GM18517 (cell line): ENCODE data around the gene ADGRL2.

Experiments used
- ATAC-seq: cut with Tn5 transposase; IDR thresholded peaks from one replicate; pipeline ENCODE4 v1.9.1; 2021; ENCODE audit warnings: mild to moderate bottlenecking, moderate library complexity; ENCODE audit not compliant: unreplicated experiment

Gene ADGRL2

GRCh38 chr1:81899214-81899821 lies 98.6 kb downstream of the ADGRL2 start:
- ATAC-seq, result no peak

DNA sequence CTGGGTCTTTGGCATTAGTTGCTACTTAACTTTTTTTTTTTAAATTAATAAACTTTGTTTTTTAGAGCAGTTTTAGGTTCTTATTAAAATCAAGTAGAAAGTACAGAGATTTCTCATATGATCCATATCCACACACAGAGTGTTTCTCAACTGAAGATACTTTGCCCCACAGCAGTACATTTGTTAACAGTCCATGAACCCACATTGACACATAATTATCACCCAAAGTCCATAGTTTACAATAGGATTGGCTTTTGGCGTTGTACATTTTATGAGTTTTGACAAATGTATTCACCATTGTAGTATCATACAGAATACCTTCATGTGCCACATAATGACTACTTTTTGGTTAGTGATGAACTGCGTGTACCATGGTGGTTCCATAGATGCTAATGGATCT lies 106.8 kb downstream of the ADGRL2 start:
- ATAC-seq, result no peak

GRCh38 chr1:81912383-81912782 lies 111.6 kb downstream of the ADGRL2 start:
- no peak for ATAC-seq

DNA sequence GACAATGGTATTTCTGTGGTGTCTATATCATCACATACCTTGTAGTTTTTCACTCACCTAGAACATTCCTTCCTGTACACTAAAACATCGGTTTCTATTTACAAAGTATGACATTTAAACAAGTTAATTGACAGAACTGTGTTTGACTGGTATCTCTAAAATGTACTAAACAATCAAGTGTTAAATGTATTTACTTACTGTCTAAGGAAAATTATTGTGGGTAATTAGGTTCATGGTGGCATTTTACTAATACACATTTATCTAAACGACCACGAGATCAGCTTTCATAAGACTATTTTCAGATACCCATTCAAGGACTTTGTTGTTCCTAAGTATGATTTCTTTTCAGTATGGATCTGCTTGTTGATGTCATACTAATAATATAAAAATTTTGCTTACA lies 115.2 kb downstream of the ADGRL2 start:
- ATAC-seq, result no peak

- no peak for ATAC-seq
Observed at GRCh38 chr1:81920245-81920740, 119.6 kb downstream of the ADGRL2 start.

DNA sequence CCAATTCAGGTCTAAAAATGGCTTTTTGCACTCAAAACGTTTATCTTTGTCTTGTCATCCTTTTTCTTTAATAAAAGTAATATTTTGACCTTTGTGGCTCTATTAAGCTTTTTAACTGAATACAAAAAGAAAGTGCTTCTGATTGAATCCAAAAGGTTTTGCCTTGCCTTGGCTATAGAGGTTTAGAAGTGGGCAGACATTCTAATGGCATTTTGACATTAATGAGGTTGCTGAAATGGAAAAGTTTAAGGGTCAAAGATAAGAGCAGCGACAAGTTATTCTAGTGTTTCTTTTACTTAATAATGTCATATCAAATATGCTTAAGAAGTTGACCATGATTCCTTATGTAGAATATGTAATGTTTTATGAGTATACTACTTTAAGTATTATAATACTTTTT lies 120.2 kb downstream of the ADGRL2 start:
- ATAC-seq, result no peak

DNA sequence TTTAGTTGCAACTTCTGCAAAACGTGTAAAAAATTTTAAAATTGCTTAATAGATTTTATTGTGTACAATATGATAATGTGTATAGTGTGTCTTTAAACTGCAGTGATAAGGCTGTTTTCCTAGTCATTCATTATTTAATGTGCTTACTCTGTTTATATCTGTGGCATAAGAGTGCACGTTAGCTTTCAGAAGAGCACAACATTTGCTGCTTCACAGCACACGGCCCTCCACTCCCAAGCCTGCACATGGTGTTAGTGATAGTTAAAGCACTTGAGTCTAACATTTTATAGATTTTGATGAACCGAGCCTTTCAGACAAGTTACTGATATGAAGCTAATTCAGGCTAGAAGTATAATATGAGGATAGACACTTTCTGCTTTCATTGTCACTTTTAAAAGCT lies 120.6 kb downstream of the ADGRL2 start:
- no peak for ATAC-seq

GRCh38 chr1:81921851-81922462 lies 121.2 kb downstream of the ADGRL2 start:
- ATAC-seq, result no peak

- ATAC-seq, result no peak
Observed at GRCh38 chr1:81922955-81923354, 122.2 kb downstream of the ADGRL2 start.

DNA sequence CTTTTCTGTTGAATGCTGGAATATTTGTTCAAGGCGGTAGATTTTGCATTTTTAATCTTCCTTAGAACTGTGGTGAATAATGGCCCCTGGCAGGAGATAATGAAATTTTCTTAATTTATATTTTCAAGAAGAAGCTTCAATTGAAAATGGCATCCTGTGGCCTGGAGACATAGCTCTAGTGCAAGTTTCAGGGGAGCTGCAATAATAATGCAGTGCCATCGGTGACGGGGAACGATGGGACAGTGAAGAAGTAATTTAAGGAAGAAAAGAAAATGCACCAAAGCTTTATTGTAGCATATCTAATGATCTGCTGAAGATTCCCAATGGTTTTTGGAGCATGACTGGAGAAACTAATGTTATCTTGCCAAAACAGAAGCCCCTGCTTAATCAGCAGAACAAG lies 128.4 kb downstream of the ADGRL2 start:
- no peak for ATAC-seq

DNA sequence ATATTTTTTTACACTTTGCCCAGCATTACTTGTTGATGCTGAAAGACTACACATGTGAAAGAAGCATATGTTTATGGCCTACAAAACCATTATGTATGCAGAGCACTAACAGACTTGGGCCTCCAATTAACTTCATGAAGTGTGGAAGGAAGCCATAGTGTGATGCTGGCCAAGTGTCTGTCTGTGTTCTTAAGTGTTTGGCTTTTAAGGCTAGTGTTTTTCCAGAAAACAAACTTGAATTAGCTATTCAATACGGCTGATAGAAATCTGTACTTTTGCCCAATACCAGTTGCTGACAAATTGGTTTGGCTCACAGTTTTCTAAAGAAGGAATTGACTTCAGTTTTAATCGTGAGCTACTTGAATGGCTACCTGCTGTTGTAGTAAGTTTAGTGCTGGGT lies 136.1 kb downstream of the ADGRL2 start:
- ATAC-seq, result no peak

- ATAC-seq, result no peak
Observed at GRCh38 chr1:81937791-81938450, 137.2 kb downstream of the ADGRL2 start.

GRCh38 chr1:81948495-81948894 lies 147.8 kb downstream of the ADGRL2 start:
- ATAC-seq, result no peak

- no peak for ATAC-seq
Observed at GRCh38 chr1:81949421-81949820, 148.7 kb downstream of the ADGRL2 start.

DNA sequence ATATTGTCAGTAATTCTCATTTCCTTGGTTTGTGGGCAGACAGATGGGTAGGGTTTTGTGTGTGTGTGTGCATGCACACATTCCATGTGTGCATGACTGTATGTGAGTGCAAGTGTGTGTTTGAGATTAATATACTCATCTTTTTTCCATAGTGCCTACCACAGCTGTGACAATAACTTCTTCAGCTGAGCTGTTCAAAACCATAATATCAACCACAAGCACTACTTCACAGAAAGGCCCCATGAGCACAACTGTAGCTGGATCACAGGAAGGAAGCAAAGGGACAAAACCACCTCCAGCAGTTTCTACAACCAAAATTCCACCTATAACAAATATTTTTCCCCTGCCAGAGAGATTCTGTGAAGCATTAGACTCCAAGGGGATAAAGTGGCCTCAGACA lies 149.3 kb downstream of the ADGRL2 start:
- ATAC-seq, result no peak

- ATAC-seq, result no peak
Observed at GRCh38 chr1:81950591-81951244, 150.0 kb downstream of the ADGRL2 start.

DNA sequence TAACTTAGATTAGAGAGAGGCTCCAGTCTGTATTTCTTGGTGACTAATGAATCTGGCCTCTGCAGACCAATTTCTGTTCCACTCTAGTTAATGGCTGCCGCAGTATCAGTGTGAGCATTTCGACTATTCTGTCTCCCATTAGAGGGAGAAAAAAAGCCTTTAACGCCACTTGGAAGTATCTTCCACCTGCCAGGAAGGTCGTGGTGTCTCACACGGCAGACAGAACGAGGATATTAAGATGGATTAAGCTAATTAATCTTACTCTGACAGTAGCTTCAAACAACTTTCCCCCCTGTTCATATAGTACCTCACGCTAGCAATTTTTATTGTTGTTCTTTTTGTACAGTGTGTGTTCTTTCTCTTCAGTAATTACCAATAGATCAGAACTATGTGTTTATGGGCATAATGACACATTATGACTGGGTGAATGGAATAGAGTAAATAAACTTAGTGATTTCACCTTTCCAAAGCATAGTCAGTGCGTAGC lies 153.8 kb downstream of the ADGRL2 start:
- no peak for ATAC-seq

- no peak for ATAC-seq
Observed at GRCh38 chr1:81967951-81968350, 167.2 kb downstream of the ADGRL2 start.

DNA sequence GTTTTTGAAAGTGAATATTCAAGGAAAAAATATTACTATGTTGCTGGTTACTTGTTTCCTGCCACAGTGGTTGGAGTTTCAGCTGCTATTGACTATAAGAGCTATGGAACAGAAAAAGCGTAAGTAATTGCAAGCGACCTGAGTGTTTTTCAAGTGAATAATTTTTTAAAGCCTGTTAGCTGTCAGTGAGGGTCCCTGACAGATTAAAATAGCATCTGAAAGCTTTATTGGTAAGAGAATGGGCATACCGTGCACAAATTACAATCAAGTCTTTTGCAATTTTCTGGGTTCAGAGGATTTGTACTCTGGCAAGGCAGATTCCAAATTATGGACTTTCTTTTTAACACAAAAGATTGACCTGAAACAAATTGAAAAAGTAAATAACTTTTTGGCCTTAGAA lies 169.7 kb downstream of the ADGRL2 start:
- ATAC-seq, result no peak

DNA sequence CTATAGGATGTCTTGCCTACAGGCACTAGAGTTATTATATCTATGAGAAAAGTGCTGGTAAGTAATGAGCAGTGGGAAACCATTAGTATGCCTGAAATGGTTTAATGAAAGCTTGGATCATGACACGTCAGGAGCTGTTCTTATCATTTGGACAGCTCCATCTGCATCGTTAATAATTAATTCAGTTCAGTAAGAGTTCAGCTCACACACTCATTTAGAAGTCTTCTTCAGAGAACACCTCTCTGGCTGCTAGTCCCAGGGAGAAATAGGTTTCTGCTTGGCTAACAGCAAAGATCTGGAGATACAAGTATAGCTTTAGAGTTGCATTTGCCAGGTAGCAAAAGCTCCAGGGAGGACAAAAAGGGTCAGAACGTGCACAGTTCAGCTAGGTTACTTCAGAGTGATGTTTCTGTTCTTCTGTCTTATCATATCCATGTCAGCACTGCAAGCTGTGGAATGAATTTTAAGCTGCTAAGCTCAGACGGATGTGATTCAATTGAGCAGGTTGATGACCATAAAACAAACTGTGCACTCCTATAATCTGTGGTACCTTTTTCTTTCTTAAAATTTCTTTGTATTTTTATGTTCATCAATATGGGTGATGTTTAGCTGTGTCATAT lies 173.6 kb downstream of the ADGRL2 start:
- no peak for ATAC-seq

DNA sequence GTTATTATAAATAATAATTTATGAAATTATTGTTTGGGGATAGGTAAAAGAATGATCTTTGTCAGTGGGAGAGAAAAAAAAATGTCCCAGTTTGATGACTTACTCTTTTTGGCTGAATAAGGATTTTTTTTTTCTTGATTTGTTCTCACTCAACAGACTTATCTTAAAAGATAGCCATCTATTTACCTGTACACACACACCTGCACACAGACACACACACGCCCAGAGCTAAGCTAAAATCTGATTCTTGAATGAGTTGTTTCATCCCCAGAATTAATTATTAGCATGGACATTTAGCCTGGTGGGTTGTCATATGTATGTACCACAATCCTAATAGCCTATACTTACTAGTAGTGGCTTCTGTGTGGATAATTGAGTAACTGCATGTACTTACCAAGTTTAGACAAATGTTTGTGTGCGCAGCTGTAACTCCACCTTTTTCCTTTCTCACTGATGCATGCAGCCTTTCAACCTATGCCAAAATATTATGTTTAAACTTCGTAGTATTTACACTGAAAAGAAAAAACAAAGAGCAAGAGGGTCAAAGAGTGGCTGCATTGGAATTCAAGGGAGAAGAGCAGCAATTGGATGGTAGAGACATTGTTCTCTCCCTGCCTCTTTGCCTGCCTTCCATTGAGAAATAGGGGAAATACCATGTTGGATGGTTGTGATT lies 174.3 kb downstream of the ADGRL2 start:
- no peak for ATAC-seq
